ENCODE results near the gene SHC4. TPM values are rescaled to one million over a fixed set of nuclear protein-coding genes. Genes with fewer than 3 reads are reported as not detected.
A peak's percentile ranks its signal among the peaks of the same experiment; 100 is the strongest.

SHC4 gene, protein sequence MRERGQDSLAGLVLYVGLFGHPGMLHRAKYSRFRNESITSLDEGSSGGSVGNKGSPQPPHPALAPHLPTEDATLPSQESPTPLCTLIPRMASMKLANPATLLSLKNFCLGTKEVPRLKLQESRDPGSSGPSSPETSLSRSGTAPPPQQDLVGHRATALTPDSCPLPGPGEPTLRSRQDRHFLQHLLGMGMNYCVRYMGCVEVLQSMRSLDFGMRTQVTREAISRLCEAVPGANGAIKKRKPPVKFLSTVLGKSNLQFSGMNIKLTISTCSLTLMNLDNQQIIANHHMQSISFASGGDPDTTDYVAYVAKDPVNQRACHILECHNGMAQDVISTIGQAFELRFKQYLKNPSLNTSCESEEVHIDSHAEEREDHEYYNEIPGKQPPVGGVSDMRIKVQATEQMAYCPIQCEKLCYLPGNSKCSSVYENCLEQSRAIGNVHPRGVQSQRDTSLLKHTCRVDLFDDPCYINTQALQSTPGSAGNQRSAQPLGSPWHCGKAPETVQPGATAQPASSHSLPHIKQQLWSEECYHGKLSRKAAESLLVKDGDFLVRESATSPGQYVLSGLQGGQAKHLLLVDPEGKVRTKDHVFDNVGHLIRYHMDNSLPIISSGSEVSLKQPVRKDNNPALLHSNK
- total RNA-seq, result 0.58 to 0.90 TPM (median 0.64 TPM) in 3 replicates

DNA sequence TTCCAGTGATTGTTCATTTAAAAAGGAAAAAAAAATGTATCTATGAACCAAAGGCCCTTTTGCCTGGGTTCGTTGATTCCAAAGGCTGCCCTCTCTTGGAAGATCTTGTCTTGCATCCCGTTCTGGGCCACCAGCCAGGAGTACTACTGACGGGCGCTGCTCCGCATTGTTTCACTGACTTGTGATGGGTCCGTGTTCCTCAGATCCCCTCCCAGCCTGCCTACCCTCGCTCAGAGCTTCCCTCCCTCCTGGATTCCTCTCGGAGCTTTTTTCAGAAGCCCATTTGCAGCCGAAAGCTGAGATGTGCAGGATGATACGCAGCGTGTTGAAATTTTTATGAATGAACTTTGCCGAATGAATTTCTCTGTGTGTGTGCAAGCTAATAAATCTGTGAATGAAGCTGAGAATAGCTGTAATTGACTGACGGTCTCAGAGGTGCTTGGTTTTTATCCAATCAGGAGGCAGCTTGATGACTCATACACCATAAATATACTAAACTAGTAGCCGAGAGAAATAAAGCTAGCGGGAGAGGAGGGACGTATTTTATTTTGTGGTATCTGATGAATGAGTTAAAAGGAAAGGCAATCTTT is at the start of gene SHC4:
TSS of gene SHC4 (minus strand) at position 396 of the 590 bp plus-strand sequence. CDS start 904 bp downstream, outside the sequence.
- H3K4me3 Mint-ChIP-seq, result peak within 1 kb of the TSS; percentile 67
- peak within 1 kb of the TSS; percentile 32 for H3K27ac Mint-ChIP-seq
- no peaks in the 10 kb centered on the region for H3K9me3 Mint-ChIP-seq
- TF ChIP-seq, protein P1, sequence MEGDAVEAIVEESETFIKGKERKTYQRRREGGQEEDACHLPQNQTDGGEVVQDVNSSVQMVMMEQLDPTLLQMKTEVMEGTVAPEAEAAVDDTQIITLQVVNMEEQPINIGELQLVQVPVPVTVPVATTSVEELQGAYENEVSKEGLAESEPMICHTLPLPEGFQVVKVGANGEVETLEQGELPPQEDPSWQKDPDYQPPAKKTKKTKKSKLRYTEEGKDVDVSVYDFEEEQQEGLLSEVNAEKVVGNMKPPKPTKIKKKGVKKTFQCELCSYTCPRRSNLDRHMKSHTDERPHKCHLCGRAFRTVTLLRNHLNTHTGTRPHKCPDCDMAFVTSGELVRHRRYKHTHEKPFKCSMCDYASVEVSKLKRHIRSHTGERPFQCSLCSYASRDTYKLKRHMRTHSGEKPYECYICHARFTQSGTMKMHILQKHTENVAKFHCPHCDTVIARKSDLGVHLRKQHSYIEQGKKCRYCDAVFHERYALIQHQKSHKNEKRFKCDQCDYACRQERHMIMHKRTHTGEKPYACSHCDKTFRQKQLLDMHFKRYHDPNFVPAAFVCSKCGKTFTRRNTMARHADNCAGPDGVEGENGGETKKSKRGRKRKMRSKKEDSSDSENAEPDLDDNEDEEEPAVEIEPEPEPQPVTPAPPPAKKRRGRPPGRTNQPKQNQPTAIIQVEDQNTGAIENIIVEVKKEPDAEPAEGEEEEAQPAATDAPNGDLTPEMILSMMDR (IDR thresholded peaks at IDR 0.05; ENCODE audit: unreplicated experiment), result no peak
- peaks cover 14% of the 10 kb centered on the region for H3K4me1 Mint-ChIP-seq
- DNase-seq (ENCODE audit: low spot score in 2 of 2, unreplicated experiment in 2 of 2), result peak; percentile 38 to 71
- H3K27me3 Mint-ChIP-seq (ENCODE audit: low read depth), result peaks cover 49% of the 10 kb centered on the region
- no peaks in the 10 kb centered on the region for H3K36me3 Mint-ChIP-seq

DNA sequence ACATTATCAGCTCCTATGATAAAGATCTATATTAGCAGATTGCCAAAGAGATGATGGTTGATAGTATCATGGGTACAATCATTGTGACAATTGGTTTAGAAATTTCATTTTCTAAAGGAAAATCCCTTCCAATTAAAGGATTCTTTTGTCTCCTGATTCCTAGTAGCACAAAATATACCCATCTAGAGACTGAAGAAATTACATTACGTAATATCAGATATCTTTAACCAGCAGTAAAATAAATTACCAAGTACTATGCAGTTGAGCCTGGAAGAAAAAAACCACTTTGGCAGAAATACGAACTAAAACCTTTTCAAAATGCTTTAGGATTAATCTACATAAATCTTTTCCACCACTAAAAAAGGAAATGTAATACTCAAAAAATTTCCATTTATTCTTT is 35.6 kb upstream of the SHC4 start:
- no peaks in the 10 kb centered on the region for H3K27me3 Mint-ChIP-seq (ENCODE audit: low read depth)
- no peak for DNase-seq (ENCODE audit: low spot score in 2 of 2, unreplicated experiment in 2 of 2)
- no peak overlapping the region for H3K27ac Mint-ChIP-seq
- H3K4me3 Mint-ChIP-seq, result no peak overlapping the region
- H3K4me1 Mint-ChIP-seq, result no peaks in the 10 kb centered on the region
- H3K9me3 Mint-ChIP-seq, result peaks cover 18% of the 10 kb centered on the region
- TF ChIP-seq, protein P1 (IDR thresholded peaks at IDR 0.05; ENCODE audit: unreplicated experiment), result no peak
- peaks cover 45% of the 10 kb centered on the region for H3K36me3 Mint-ChIP-seq

DNA sequence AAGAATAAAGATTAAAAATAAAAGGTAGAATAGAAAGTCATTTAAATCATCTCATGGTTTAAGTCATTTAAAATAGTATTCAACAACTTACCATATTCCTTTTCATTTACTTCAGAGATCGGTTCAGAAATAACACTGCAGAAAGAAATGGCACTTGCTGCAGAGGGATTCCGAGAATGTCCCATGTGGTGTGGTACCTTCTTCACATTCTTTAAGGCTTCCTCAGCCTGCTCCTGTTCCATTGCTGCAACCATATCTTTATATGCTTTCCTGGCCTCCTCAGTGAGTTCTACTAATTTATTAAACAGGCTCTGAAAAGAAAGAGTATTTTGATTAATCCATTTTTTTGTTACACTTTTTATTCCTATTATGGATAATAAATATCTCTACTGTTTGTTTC is 32.6 kb upstream of the SHC4 start:
- DNase-seq (ENCODE audit: low spot score in 2 of 2, unreplicated experiment in 2 of 2), result no peak
- H3K4me3 Mint-ChIP-seq, result no peak overlapping the region
- no peaks in the 10 kb centered on the region for H3K9me3 Mint-ChIP-seq
- H3K36me3 Mint-ChIP-seq, result peaks cover 36% of the 10 kb centered on the region
- TF ChIP-seq, protein P1 (IDR thresholded peaks at IDR 0.05; ENCODE audit: unreplicated experiment), result no peak
- peaks cover 2% of the 10 kb centered on the region for H3K4me1 Mint-ChIP-seq
- no peaks in the 10 kb centered on the region for H3K27me3 Mint-ChIP-seq (ENCODE audit: low read depth)
- no peak overlapping the region for H3K27ac Mint-ChIP-seq

DNA sequence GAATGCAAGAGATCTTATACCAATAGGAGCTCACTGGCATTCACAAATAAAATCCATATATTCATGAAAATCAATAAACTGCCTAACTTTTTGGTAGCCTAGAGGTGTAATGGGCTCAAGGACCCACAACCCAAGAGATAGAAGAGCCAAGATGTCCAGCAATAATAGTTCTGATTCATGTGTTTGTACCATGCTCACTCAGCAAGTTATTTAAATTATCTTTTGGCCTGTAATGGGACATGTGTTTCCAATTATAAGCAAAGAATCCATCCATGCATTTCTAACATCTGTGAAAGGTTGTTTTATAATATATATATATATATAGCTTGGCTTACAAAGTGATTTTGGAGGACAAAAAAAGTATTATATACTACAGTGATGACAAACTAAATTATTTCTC is 29.7 kb upstream of the SHC4 start:
- DNase-seq (ENCODE audit: low spot score in 2 of 2, unreplicated experiment in 2 of 2), result no peak
- peaks cover 32% of the 10 kb centered on the region for H3K36me3 Mint-ChIP-seq
- H3K27me3 Mint-ChIP-seq (ENCODE audit: low read depth), result no peaks in the 10 kb centered on the region
- H3K27ac Mint-ChIP-seq, result no peak overlapping the region
- TF ChIP-seq, protein P1 (IDR thresholded peaks at IDR 0.05; ENCODE audit: unreplicated experiment), result no peak
- H3K4me1 Mint-ChIP-seq, result peaks cover 2% of the 10 kb centered on the region
- no peaks in the 10 kb centered on the region for H3K9me3 Mint-ChIP-seq
- H3K4me3 Mint-ChIP-seq, result no peak overlapping the region

DNA sequence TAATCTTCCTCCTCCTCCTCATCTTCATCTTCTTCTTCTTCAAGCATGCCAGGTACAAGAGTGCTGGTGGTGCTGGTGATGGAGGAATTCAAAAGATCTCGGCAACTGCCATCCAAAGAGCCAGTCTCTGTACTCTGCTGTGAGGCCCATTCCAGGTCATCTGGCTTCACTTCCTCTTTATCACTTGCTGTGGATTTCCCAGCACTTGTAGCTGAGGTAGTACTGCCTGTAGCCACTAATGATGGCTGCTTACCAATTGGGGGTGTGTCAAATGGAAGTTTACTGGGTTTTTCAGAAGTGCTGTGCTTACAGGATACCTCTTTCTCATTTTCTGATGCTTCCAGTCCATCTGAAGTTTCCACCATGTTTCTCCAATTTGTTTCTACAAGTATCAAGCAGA is 28.8 kb upstream of the SHC4 start:
- Mint-ChIP-seq H3K9me3 (no peaks in the 10 kb centered on the region), H3K36me3 (peaks cover 32% of the 10 kb centered on the region), H3K27me3 (ENCODE audit: low read depth) (no peaks in the 10 kb centered on the region), H3K4me3 (no peak overlapping the region), H3K27ac (no peak overlapping the region), H3K4me1 (peaks cover 2% of the 10 kb centered on the region)
- no peak for DNase-seq (ENCODE audit: low spot score in 2 of 2, unreplicated experiment in 2 of 2)
- TF ChIP-seq, protein P1 (IDR thresholded peaks at IDR 0.05; ENCODE audit: unreplicated experiment), result no peak

All from mesothelial cell of epicardium (in vitro differentiated cells).